Measurements from ENCODE around the gene FAM151A.

DNA sequence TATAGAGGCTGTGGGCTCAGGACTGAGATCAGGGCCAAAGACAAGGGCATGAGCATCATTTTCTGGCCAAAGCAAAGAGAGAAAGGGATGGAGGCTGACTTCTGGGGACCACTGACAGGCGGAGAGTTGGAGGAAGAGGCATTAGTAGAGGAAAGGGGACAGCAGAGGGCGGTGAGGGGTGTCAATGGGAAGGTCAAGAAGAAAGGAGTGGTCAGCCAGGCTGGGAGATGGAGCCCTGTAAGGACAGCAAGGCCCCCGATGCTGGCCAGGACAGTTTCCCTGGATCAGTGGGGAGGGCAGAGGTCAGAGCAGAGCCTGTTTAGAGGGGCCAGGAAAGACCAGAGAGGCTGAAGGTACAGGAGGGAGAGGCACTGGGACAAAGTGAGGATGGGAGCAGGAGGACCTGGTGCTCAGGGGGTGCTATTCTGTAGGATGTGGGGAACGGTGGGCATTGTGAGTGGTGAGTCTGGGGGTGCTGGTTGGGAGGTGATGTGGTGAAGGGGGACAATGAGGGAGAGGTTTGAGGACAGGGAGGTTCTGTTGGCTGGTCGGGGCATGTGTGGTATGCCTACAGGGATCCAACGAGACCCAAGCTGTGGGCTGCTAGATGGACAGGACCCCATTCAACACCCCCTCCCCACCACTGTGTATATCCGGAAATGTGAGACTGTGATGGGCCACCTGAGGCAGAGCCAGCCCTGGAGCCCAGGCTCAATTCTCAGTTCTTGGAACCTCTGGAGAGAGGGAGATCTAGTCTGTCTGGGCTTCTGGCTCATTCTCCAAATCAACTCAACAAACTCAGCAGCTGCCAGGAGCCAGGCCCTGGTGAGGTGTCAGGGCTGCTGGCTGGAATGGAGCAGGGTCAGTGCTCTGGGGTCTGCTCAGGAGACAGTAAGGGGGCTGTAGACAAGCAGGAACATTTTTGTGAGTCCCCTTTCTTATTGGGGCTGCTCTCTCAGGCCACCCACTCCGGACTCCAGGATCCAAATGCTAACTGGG lies 1.4 kb upstream of the FAM151A start:
- TF ChIP-seq CTCF (IDR thresholded peaks at IDR 0.05; ENCODE audit: low read length) (no peak), EZH2 (optimal IDR thresholded peaks at IDR 0.05; ENCODE audit: low read depth, low read length) (no peak), EZH2phosphoT487 (IDR thresholded peaks at IDR 0.05; ENCODE audit: low read length) (no peak)
